SW480 (cell line): Measurements from ENCODE around the gene ATXN1.

Experiments
- DNase-seq: peaks from one replicate; pipeline ENCODE4 v3.0.0-alpha.2; 2016; ENCODE audit warnings: low spot score

Gene ATXN1

GRCh38 chr6:16698162-16698533 is 63.1 kb downstream of the ATXN1 start:
- no peak for DNase-seq

- DNase-seq, result no peak
These were observed 63.7 kb downstream of the ATXN1 start for GRCh38 chr6:16697437-16698161.

GRCh38 chr6:16696496-16696895 is 64.8 kb downstream of the ATXN1 start:
- DNase-seq, result no peak

GRCh38 chr6:16694781-16695578 is 66.3 kb downstream of the ATXN1 start:
- no peak for DNase-seq

- DNase-seq, result no peak
These were observed 69.9 kb downstream of the ATXN1 start for GRCh38 chr6:16691324-16691723.

GRCh38 chr6:16690608-16691142 is 70.6 kb downstream of the ATXN1 start:
- no peak for DNase-seq

GRCh38 chr6:16689788-16690607 is 71.3 kb downstream of the ATXN1 start:
- no peak for DNase-seq

- peak; percentile 46 for DNase-seq
These were observed 72.2 kb downstream of the ATXN1 start for GRCh38 chr6:16688984-16689636.

GRCh38 chr6:16688436-16688835 is 72.8 kb downstream of the ATXN1 start:
- no peak for DNase-seq

- no peak for DNase-seq
These were observed 74.2 kb downstream of the ATXN1 start for GRCh38 chr6:16687045-16687444.

- DNase-seq, result peak; percentile 59
These were observed 76.2 kb downstream of the ATXN1 start for GRCh38 chr6:16684896-16685554.

- DNase-seq, result peak; percentile 61
These were observed 77.0 kb downstream of the ATXN1 start for GRCh38 chr6:16684195-16684689.

GRCh38 chr6:16683641-16684194 is 77.5 kb downstream of the ATXN1 start:
- DNase-seq, result peak; percentile 68

- peak; percentile 95 for DNase-seq
These were observed 79.9 kb downstream of the ATXN1 start for GRCh38 chr6:16681260-16681873.

- DNase-seq, result no peak
These were observed 82.2 kb downstream of the ATXN1 start for GRCh38 chr6:16679050-16679449.

GRCh38 chr6:16677458-16677857 is 83.8 kb downstream of the ATXN1 start:
- no peak for DNase-seq

GRCh38 chr6:16676978-16677377 is 84.3 kb downstream of the ATXN1 start:
- DNase-seq, result peak; percentile 58

- no peak for DNase-seq
These were observed 84.9 kb downstream of the ATXN1 start for GRCh38 chr6:16676376-16676775.

GRCh38 chr6:16674801-16675392 is 86.4 kb downstream of the ATXN1 start:
- DNase-seq, result no peak
